Endothelial cell of umbilical vein (primary cell): ENCODE data around the gene MAST4.

Source experiments
- EZH2 ChIP-seq: IDR thresholded peaks from 2 replicates; pipeline ENCODE4 v1.6.1; 2012; ENCODE audit warnings: borderline replicate concordance, low read depth, mild to moderate bottlenecking, moderate library complexity, low read length, inconsistent platforms; ENCODE audit not compliant: severe bottlenecking
- MYC ChIP-seq: IDR thresholded peaks from one replicate; pipeline ENCODE4 v1.6.1; 2011; ENCODE audit warnings: mild to moderate bottlenecking, low read depth, low read length
- POLR2A ChIP-seq: IDR thresholded peaks from 2 replicates; pipeline ENCODE4 v1.6.1; 2012; ENCODE audit warnings: low read depth, mild to moderate bottlenecking, control low read depth, low read length
- POLR2AphosphoS5 ChIP-seq: IDR thresholded peaks from 2 replicates; pipeline ENCODE4 v1.6.1; 2012; ENCODE audit warnings: low read depth, mild to moderate bottlenecking, control low read depth, low read length, moderate library complexity; ENCODE audit not compliant: insufficient read depth
- TF ChIP-seq, protein P1 (sequence below), 2 donors: IDR thresholded peaks; 1 replicate in 1 of 2; 2 replicates in 1 of 2; pipeline ENCODE4 v1.5.1; 2011; ENCODE audit warnings: low read length in 2 of 2, mild to moderate bottlenecking in 2 of 2, moderate library complexity in 2 of 2, control low read depth in 1 of 2, inconsistent platforms in 1 of 2, low read depth in 1 of 2; ENCODE audit not compliant: insufficient read depth in 1 of 2; ENCODE audit errors: extremely low read depth in 1 of 2
- TF ChIP-seq, protein P2 (sequence below): IDR thresholded peaks from 2 replicates; pipeline ENCODE4 v1.6.1; 2011; ENCODE audit not compliant: insufficient read depth, insufficient read length

GRCh38 chr5:66702426-66702825 is 106.2 kb downstream of the MAST4 start:
- TF ChIP-seq, protein P1, sequence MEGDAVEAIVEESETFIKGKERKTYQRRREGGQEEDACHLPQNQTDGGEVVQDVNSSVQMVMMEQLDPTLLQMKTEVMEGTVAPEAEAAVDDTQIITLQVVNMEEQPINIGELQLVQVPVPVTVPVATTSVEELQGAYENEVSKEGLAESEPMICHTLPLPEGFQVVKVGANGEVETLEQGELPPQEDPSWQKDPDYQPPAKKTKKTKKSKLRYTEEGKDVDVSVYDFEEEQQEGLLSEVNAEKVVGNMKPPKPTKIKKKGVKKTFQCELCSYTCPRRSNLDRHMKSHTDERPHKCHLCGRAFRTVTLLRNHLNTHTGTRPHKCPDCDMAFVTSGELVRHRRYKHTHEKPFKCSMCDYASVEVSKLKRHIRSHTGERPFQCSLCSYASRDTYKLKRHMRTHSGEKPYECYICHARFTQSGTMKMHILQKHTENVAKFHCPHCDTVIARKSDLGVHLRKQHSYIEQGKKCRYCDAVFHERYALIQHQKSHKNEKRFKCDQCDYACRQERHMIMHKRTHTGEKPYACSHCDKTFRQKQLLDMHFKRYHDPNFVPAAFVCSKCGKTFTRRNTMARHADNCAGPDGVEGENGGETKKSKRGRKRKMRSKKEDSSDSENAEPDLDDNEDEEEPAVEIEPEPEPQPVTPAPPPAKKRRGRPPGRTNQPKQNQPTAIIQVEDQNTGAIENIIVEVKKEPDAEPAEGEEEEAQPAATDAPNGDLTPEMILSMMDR (IDR thresholded peaks at IDR 0.05; ENCODE audit: extremely low read depth in 1 of 2, insufficient read depth in 1 of 2, low read depth in 1 of 2, low read length in 2 of 2) = no peak
- TF ChIP-seq POLR2AphosphoS5 = no peak
- TF ChIP-seq POLR2A = no peak
- TF ChIP-seq MYC = no peak
- TF ChIP-seq EZH2 = no peak
- TF ChIP-seq, protein P2, sequence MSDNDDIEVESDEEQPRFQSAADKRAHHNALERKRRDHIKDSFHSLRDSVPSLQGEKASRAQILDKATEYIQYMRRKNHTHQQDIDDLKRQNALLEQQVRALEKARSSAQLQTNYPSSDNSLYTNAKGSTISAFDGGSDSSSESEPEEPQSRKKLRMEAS = no peak
